Mesothelial cell of epicardium (in vitro differentiated cells): ENCODE measurements around the gene SLC7A4. TPM values are rescaled to one million over a fixed set of nuclear protein-coding genes. Genes with fewer than 3 reads are reported as not detected.
A peak's percentile ranks its signal among the peaks of the same experiment; 100 is the strongest.

ENCODE experiments used
- DNase-seq, 2 experiments: peaks; one replicate each; pipeline ENCODE4 v3.0.0; 2021; ENCODE audit warnings: low spot score in 2 of 2; ENCODE audit not compliant: unreplicated experiment in 2 of 2
- H3K27ac Mint-ChIP-seq: 2 replicates; pipeline ENCODE4 v1.8.0; 2021; ENCODE audit warnings: mixed read lengths
- H3K27me3 Mint-ChIP-seq: 2 replicates; pipeline ENCODE4 v1.8.0; 2021; ENCODE audit warnings: low read depth, mixed read lengths
- H3K36me3 Mint-ChIP-seq: 2 replicates; pipeline ENCODE4 v1.8.0; 2021; ENCODE audit warnings: mixed read lengths
- H3K4me1 Mint-ChIP-seq: 2 replicates; pipeline ENCODE4 v1.8.0; 2021; ENCODE audit warnings: mixed read lengths
- H3K4me3 Mint-ChIP-seq: 2 replicates; pipeline ENCODE4 v1.8.0; 2021; ENCODE audit warnings: mild to moderate bottlenecking, moderate library complexity, mixed read lengths
- H3K9me3 Mint-ChIP-seq: 2 replicates; pipeline ENCODE4 v1.8.0; 2021; ENCODE audit warnings: mixed read lengths
- CTCF ChIP-seq: fragments of 200-600 bp; sonication (generic); IDR thresholded peaks from one replicate; pipeline ENCODE4 v1.5.0; 2021; ENCODE audit warnings: antibody characterized with exemption; ENCODE audit not compliant: unreplicated experiment
- total RNA-seq: library from RNA; stranded (reverse); gene quantifications from 3 replicates; pipeline ENCODE4 v1.2.1, GENCODE V29; 2021

The SLC7A4 gene
- total RNA-seq, 1 donor from 2014 or later = 3.2 TPM

GRCh38 chr22:21000987-21001600, 31.3 kb downstream of the SLC7A4 start:
- no peak for TF ChIP-seq CTCF
- peak overlapping the region; percentile 89 for H3K4me3 Mint-ChIP-seq
- peaks cover 31% of the 10 kb centered on the region for H3K4me1 Mint-ChIP-seq
- H3K9me3 Mint-ChIP-seq = no peaks in the 10 kb centered on the region
- peak overlapping the region; percentile 99 for H3K27ac Mint-ChIP-seq
- H3K36me3 Mint-ChIP-seq = no peaks in the 10 kb centered on the region
- no peak for DNase-seq
- no peaks in the 10 kb centered on the region for H3K27me3 Mint-ChIP-seq

GRCh38 chr22:21000207-21000986, 32.0 kb downstream of the SLC7A4 start:
- no peak for TF ChIP-seq CTCF
- H3K4me1 Mint-ChIP-seq = peaks cover 31% of the 10 kb centered on the region
- no peaks in the 10 kb centered on the region for H3K27me3 Mint-ChIP-seq
- H3K36me3 Mint-ChIP-seq = no peaks in the 10 kb centered on the region
- no peaks in the 10 kb centered on the region for H3K9me3 Mint-ChIP-seq
- peak overlapping the region; percentile 89 for H3K4me3 Mint-ChIP-seq
- H3K27ac Mint-ChIP-seq = peak overlapping the region; percentile 99
- no peak for DNase-seq

- H3K27ac Mint-ChIP-seq = no peak overlapping the region
- H3K36me3 Mint-ChIP-seq = peaks cover 2% of the 10 kb centered on the region
- no peak for DNase-seq
- TF ChIP-seq CTCF = no peak
- no peaks in the 10 kb centered on the region for H3K27me3 Mint-ChIP-seq
- peak overlapping the region; percentile 89 for H3K4me3 Mint-ChIP-seq
- peaks cover 31% of the 10 kb centered on the region for H3K4me1 Mint-ChIP-seq
- H3K9me3 Mint-ChIP-seq = no peaks in the 10 kb centered on the region
Measured at GRCh38 chr22:20999350-21000206, 32.8 kb downstream of the SLC7A4 start.

GRCh38 chr22:20998411-20999336, 33.7 kb downstream of the SLC7A4 start:
- Mint-ChIP-seq H3K4me3 (no peak overlapping the region), H3K4me1 (peaks cover 28% of the 10 kb centered on the region), H3K27ac (no peak overlapping the region), H3K36me3 (peaks cover 2% of the 10 kb centered on the region), H3K27me3 (no peaks in the 10 kb centered on the region), H3K9me3 (no peaks in the 10 kb centered on the region)
- no peak for DNase-seq
- no peak for TF ChIP-seq CTCF
